Peyer's patch (tissue), 4 donors: ENCODE measurements around the gene ATG7. TPM values are rescaled to one million over a fixed set of nuclear protein-coding genes. Genes with fewer than 3 reads are reported as not detected.

Experiments
- DNase-seq, 3 donors: peaks; one replicate each; pipeline ENCODE4 v3.0.0-alpha.2; 2017 to 2019
- H3K27ac ChIP-seq, 4 donors: fragments of 200-600 bp; sonication (generic); one replicate each; pipeline ENCODE4 v1.5.1; 2016 to 2019
- H3K27me3 ChIP-seq, 2 donors: fragments of 200-600 bp; sonication (generic); one replicate each; pipeline ENCODE4 v1.5.1; 2019
- H3K36me3 ChIP-seq, 3 donors: fragments of 200-600 bp; sonication (generic); one replicate each; pipeline ENCODE4 v1.5.1; 2016 to 2019
- H3K4me1 ChIP-seq, 4 donors: fragments of 200-600 bp; sonication (generic); one replicate each; pipeline ENCODE4 v1.5.1; 2016 to 2019
- H3K4me3 ChIP-seq, 4 donors: fragments of 200-600 bp; sonication (generic); 1 replicate in 3 of 4; 2 replicates in 1 of 4; pipeline ENCODE4 v1.5.1; 2016 to 2019; ENCODE audit warnings: mild to moderate bottlenecking in 1 of 4
- H3K9me3 ChIP-seq, 4 donors: fragments of 200-600 bp; sonication (generic); one replicate each; pipeline ENCODE4 v1.5.1; 2016 to 2019; ENCODE audit warnings: mild to moderate bottlenecking in 1 of 4
- CTCF ChIP-seq, 6 experiments: fragments of 450-650 bp in 4 of 6; fragments of 200-600 bp in 2 of 6; sonication (generic) in 1 of 6; IDR thresholded peaks; one replicate each; pipeline ENCODE4 v1.5.1; 2017 to 2019; ENCODE audit warnings: antibody characterized with exemption in 6 of 6, mild to moderate bottlenecking in 3 of 6, moderate library complexity in 1 of 6
- POLR2A ChIP-seq, 2 donors: fragments of 450-650 bp; IDR thresholded peaks; one replicate each; pipeline ENCODE4 v1.5.1; 2017; ENCODE audit warnings: antibody characterized with exemption in 2 of 2, mild to moderate bottlenecking in 2 of 2, moderate library complexity in 2 of 2
- total RNA-seq, 4 donors: library from RNA; depleted of rRNA; stranded (reverse); fragments of >200 nt; gene quantifications; one replicate each; pipeline ENCODE4 v1.1.0, GENCODE V29; 2016

ATG7 gene
- total RNA-seq, 4 donors from 2014 or later, result 45.2 to 126 (median 70.8) TPM

- TF ChIP-seq POLR2A (IDR thresholded peaks at IDR 0.05) (no peak), CTCF (IDR thresholded peaks at IDR 0.05) (no peak)
- DNase-seq, result no peak
- Histone ChIP-seq H3K9me3 (no peaks in the 10 kb centered on the region), H3K27me3 (no peaks in the 10 kb centered on the region), H3K27ac (no peak overlapping the region), H3K4me1 (peaks cover 0 to under 1% (median 0%) of the 10 kb centered on the region in 4 donors), H3K36me3 (peaks cover 0 to 50% (median 0%) of the 10 kb centered on the region in 3 donors), H3K4me3 (no peak overlapping the region)
Measured at GRCh38 chr3:11562277-11562881, 290.2 kb downstream of the ATG7 start.

- DNase-seq, result no peak
- Histone ChIP-seq H3K27ac (no peak overlapping the region), H3K27me3 (no peaks in the 10 kb centered on the region), H3K36me3 (peaks cover 0 to 52% (median 0%) of the 10 kb centered on the region in 3 donors), H3K9me3 (no peaks in the 10 kb centered on the region), H3K4me3 (no peak overlapping the region), H3K4me1 (no peaks in the 10 kb centered on the region)
- TF ChIP-seq CTCF (IDR thresholded peaks at IDR 0.05) (no peak), POLR2A (IDR thresholded peaks at IDR 0.05) (no peak)
Measured at GRCh38 chr3:11563159-11563864, 291.1 kb downstream of the ATG7 start.

GRCh38 chr3:11563865-11564185 lies 291.6 kb downstream of the ATG7 start:
- H3K27me3 ChIP-seq, result no peaks in the 10 kb centered on the region
- no peak for DNase-seq
- no peak overlapping the region for H3K27ac ChIP-seq
- TF ChIP-seq CTCF (IDR thresholded peaks at IDR 0.05) (no peak), POLR2A (IDR thresholded peaks at IDR 0.05) (no peak)
- H3K9me3 ChIP-seq, result no peaks in the 10 kb centered on the region
- peaks cover 0 to 1% (median 0%) of the 10 kb centered on the region in 4 donors for H3K4me1 ChIP-seq
- no peak overlapping the region for H3K4me3 ChIP-seq
- H3K36me3 ChIP-seq, result peaks cover 0 to 49% (median 0%) of the 10 kb centered on the region in 3 donors

GRCh38 chr3:11564577-11565001 lies 292.4 kb downstream of the ATG7 start:
- Histone ChIP-seq H3K27me3 (no peaks in the 10 kb centered on the region), H3K9me3 (no peaks in the 10 kb centered on the region), H3K27ac (no peak overlapping the region), H3K4me1 (peaks cover 0 to 6% (median 0%) of the 10 kb centered on the region in 4 donors), H3K36me3 (peaks cover 0 to 43% (median 0%) of the 10 kb centered on the region in 3 donors), H3K4me3 (no peak overlapping the region)
- TF ChIP-seq POLR2A (IDR thresholded peaks at IDR 0.05) (no peak), CTCF (IDR thresholded peaks at IDR 0.05) (no peak)
- DNase-seq, result no peak

GRCh38 chr3:11565072-11565471 lies 292.9 kb downstream of the ATG7 start:
- H3K4me1 ChIP-seq, result peaks cover 0 to 8% (median 0%) of the 10 kb centered on the region in 4 donors
- peaks cover 0 to 43% (median 0%) of the 10 kb centered on the region in 3 donors for H3K36me3 ChIP-seq
- H3K4me3 ChIP-seq, result no peak overlapping the region
- no peak for TF ChIP-seq CTCF (IDR thresholded peaks at IDR 0.05)
- no peak for TF ChIP-seq POLR2A (IDR thresholded peaks at IDR 0.05)
- no peak for DNase-seq
- H3K27ac ChIP-seq, result no peak overlapping the region
- H3K27me3 ChIP-seq, result no peaks in the 10 kb centered on the region
- no peaks in the 10 kb centered on the region for H3K9me3 ChIP-seq
